NCI-H1417 (cell line): ENCODE data around the gene KMO.

Experiments
- DNase-seq, 3 experiments: peaks; one replicate each; lab custom pipeline; 2025; lab: John Stamatoyannopoulos, UW

KMO gene

GRCh38 chr1:241536969-241537368, 4.8 kb downstream of the KMO start:
- no peak for DNase-seq

GRCh38 chr1:241542199-241542907, 10.2 kb downstream of the KMO start:
- no peak for DNase-seq

- DNase-seq: no peak
Measured at GRCh38 chr1:241548008-241548407, 15.8 kb downstream of the KMO start.

- DNase-seq: no peak
Measured at GRCh38 chr1:241550318-241550717, 18.1 kb downstream of the KMO start.

GRCh38 chr1:241551759-241552638, 19.8 kb downstream of the KMO start:
- no peak for DNase-seq

- DNase-seq: no peak
Measured at GRCh38 chr1:241553886-241554592, 21.9 kb downstream of the KMO start.

GRCh38 chr1:241555526-241555925, 23.3 kb downstream of the KMO start:
- no peak for DNase-seq

GRCh38 chr1:241557031-241557430, 24.9 kb downstream of the KMO start:
- no peak for DNase-seq

- DNase-seq: no peak
Measured at GRCh38 chr1:241557551-241558193, 25.5 kb downstream of the KMO start.

- DNase-seq: no peak
Measured at GRCh38 chr1:241560146-241560848, 28.1 kb downstream of the KMO start.

- DNase-seq: no peak
Measured at GRCh38 chr1:241560849-241561187, 28.6 kb downstream of the KMO start.

GRCh38 chr1:241569848-241570247, 37.7 kb downstream of the KMO start:
- DNase-seq: no peak

- DNase-seq: no peak
Measured at GRCh38 chr1:241574154-241574553, 42.0 kb downstream of the KMO start.

GRCh38 chr1:241579434-241579833, 47.3 kb downstream of the KMO start:
- DNase-seq: no peak

GRCh38 chr1:241582921-241583321, 50.7 kb downstream of the KMO start:
- DNase-seq: no peak

GRCh38 chr1:241586905-241587512, 54.8 kb downstream of the KMO start:
- DNase-seq: no peak

- DNase-seq: no peak
Measured at GRCh38 chr1:241589521-241589920, 57.3 kb downstream of the KMO start.

- no peak for DNase-seq
Measured at GRCh38 chr1:241590719-241591118, 58.5 kb downstream of the KMO start.

GRCh38 chr1:241591317-241591716, 59.1 kb downstream of the KMO start:
- no peak for DNase-seq

GRCh38 chr1:241591736-241592135, 59.6 kb downstream of the KMO start:
- no peak for DNase-seq

GRCh38 chr1:241592273-241592958, 60.2 kb downstream of the KMO start:
- no peak for DNase-seq
